Pancreas (tissue), 10 donors: Measurements from ENCODE around the gene ST3GAL4. TPM values are rescaled to one million over a fixed set of nuclear protein-coding genes. Genes with fewer than 3 reads are reported as not detected.
A peak's percentile ranks its signal among the peaks of the same experiment; 100 is the strongest.

ENCODE experiments used
- ATAC-seq, 4 donors: fragments of 200-7000 bp; cut with Tn5 transposase; one replicate each; pipeline versions ENCODE4 v1.8.0 to v1.9.1; 2020; ENCODE audit warnings: mild to moderate bottlenecking in 4 of 4, moderate library complexity in 4 of 4
- DNase-seq, 6 donors: peaks; one replicate each; pipeline ENCODE4 v3.0.0-alpha.2; 2020
- FAIRE-seq: peaks from 2 replicates; lab custom pipeline; 2012; peaks lifted over from hg19 to GRCh38; lab: Jason Lieb, UNC
- H3K27ac ChIP-seq, 4 donors: fragments of 200-600 bp; sonication (generic); 1 replicate in 3 of 4; 2 replicates in 1 of 4; pipeline versions ENCODE4 v1.5.0 to v1.8.0; 2020
- H3K27me3 ChIP-seq, 4 donors: fragments of 200-600 bp; one replicate each; pipeline ENCODE4 v1.8.0; 2021
- H3K36me3 ChIP-seq, 3 donors: fragments of 200-600 bp; sonication (generic) in 1 of 3; one replicate each; pipeline versions ENCODE4 v1.5.0 to v1.8.0; 2020 to 2021
- H3K4me1 ChIP-seq, 3 donors: fragments of 200-600 bp; one replicate each; pipeline ENCODE4 v1.8.0; 2021
- H3K4me3 ChIP-seq, 4 donors: fragments of 200-600 bp; sonication (generic) in 2 of 4; one replicate each; pipeline versions ENCODE4 v1.5.0 to v1.8.0; 2020 to 2021
- H3K9me3 ChIP-seq, 4 donors: fragments of 200-600 bp; one replicate each; pipeline ENCODE4 v1.8.0; 2021
- CTCF ChIP-seq, 4 donors: fragments of 200-600 bp; sonication (generic) in 3 of 4; IDR thresholded peaks; one replicate each; pipeline versions ENCODE4 v1.5.0 to v1.8.0; 2021; ENCODE audit warnings: antibody characterized with exemption in 4 of 4
- WGBS, 2 donors: extraction: QIAGEN DNeasy Blood & Tissue Kit; methylation state at CpG; one replicate each; pipeline ENCODE4 v1.1.7; 2013; 5-methylcytosine and 5-hydroxymethylcytosine counted together
- intact Hi-C, 3 donors: fragments of 100-400 bp; cut with DNase I; formaldehyde crosslinking; loops; one replicate each; pipeline versions ENCODE4 v1.11.1 to v1.14.2; 2022
- polyA plus RNA-seq, 2 donors: library from polyadenylated mRNA; stranded (reverse); fragments of 200-250 nt; gene quantifications; one replicate each; pipeline ENCODE4 v1.2.3, GENCODE V29; 2013
- total RNA-seq, 6 donors: library from RNA; stranded (reverse); fragmentation: NEBNext Ultra II Directional in 4 of 6; extraction: Animal tissue kit (Norgen Biotek cat#: 25700) in 4 of 6; gene quantifications; one replicate each; pipeline versions ENCODE4 v1.2.1 to v1.2.4, GENCODE V29; 2021 to 2023
- donor health status: healthy with polysubstance abuse.
- donor health status: DM: no; HTN: no; CAD: no; lungs with moderate emphysema.
- donor health status: DM: no; HTN: no; CAD: no.
- donor health status: control.
- donor health status: control.
- donor health status: Bipolar disorder and iron deficiency.
- donor health status: DM: yes; HTN: yes; CAD: no.
- donor health status: DM: no; HTN: no; CAD: no.
- donor health status: DM: no; HTN: no; CAD: no.
- donor health status: DM: yes; HTN: yes; CAD: no.

ST3GAL4 gene
- total and polyA plus RNA-seq, 8 donors = 2.6 to 12.9 (median 9.4) TPM

GRCh38 chr11:126424471-126425039 lies 69.1 kb downstream of the ST3GAL4 start:
- 67 to 73% methylated on average over 30 of the region's 30 CpGs for WGBS, 2 donors
- no peak for ATAC-seq
- no peak for FAIRE-seq
- Histone ChIP-seq H3K4me1 (peaks cover 0 to 5% (median 0%) of the 10 kb centered on the region in 3 donors), H3K4me3 (no peak overlapping the region), H3K27me3 (no peaks in the 10 kb centered on the region), H3K9me3 (no peaks in the 10 kb centered on the region), H3K27ac (no peak overlapping the region), H3K36me3 (no peaks in the 10 kb centered on the region)
- peak in 1 of 6 donors; percentile 66 for DNase-seq
- no peak for TF ChIP-seq CTCF (IDR thresholded peaks at IDR 0.05)
- intact Hi-C loops = no loop called here

- Histone ChIP-seq H3K27ac (no peak overlapping the region), H3K4me1 (peaks cover 0 to 3% (median 0%) of the 10 kb centered on the region in 3 donors), H3K27me3 (no peaks in the 10 kb centered on the region), H3K4me3 (no peak overlapping the region), H3K36me3 (no peaks in the 10 kb centered on the region), H3K9me3 (no peaks in the 10 kb centered on the region)
- FAIRE-seq (no peak), ATAC-seq (no peak), DNase-seq (no peak)
- intact Hi-C loops = no loop called here
- TF ChIP-seq CTCF (IDR thresholded peaks at IDR 0.05) = no peak
- 89 to 91% methylated on average over 3 of the region's 3 CpGs for WGBS, 2 donors
These were observed 70.6 kb downstream of the ST3GAL4 start for GRCh38 chr11:126426106-126426505.

- intact Hi-C loops = no loop called here
- ATAC-seq = peak in 2 of 4 donors; percentile 13 to 26
- Histone ChIP-seq H3K4me3 (no peak overlapping the region), H3K27me3 (no peaks in the 10 kb centered on the region), H3K4me1 (no peaks in the 10 kb centered on the region), H3K27ac (no peak overlapping the region), H3K36me3 (no peaks in the 10 kb centered on the region), H3K9me3 (no peaks in the 10 kb centered on the region)
- peak in 1 of 6 donors; percentile 15 for DNase-seq
- no peak for FAIRE-seq
- 77% methylated on average over 14 of the region's 14 CpGs for WGBS, 2 donors
- TF ChIP-seq CTCF (IDR thresholded peaks at IDR 0.05) = no peak
These were observed 71.6 kb downstream of the ST3GAL4 start for GRCh38 chr11:126426820-126427749.

GRCh38 chr11:126430581-126431335 lies 75.3 kb downstream of the ST3GAL4 start:
- H3K4me3 ChIP-seq = no peak overlapping the region
- intact Hi-C loops = no loop called here
- no peak overlapping the region for H3K27ac ChIP-seq
- H3K9me3 ChIP-seq = no peaks in the 10 kb centered on the region
- H3K27me3 ChIP-seq = no peaks in the 10 kb centered on the region
- DNase-seq (no peak), FAIRE-seq (no peak), ATAC-seq (no peak)
- no peaks in the 10 kb centered on the region for H3K4me1 ChIP-seq
- no peaks in the 10 kb centered on the region for H3K36me3 ChIP-seq
- no peak for TF ChIP-seq CTCF (IDR thresholded peaks at IDR 0.05)
- 75% methylated on average over 10 of the region's 10 CpGs for WGBS, 2 donors
